AG04450 (cell line): ENCODE results near the gene CRYBB2. TPM values are rescaled to one million over a fixed set of nuclear protein-coding genes. Genes with fewer than 3 reads are reported as not detected.

Experiments
- CTCF ChIA-PET: fragments of 300-600, 350-600 bp; formaldehyde crosslinking; extraction: SDS; loops from one replicate; lab custom pipeline; 2022; ENCODE audit warnings: antibody characterized with exemption, inconsistent platforms; lab: Charles Lee
- POLR2A ChIA-PET: fragments of 350-600 bp; formaldehyde crosslinking; extraction: SDS; loops from one replicate; lab custom pipeline; 2021; ENCODE audit warnings: antibody characterized with exemption, inconsistent platforms; lab: Yijun Ruan, JAX
- DNase-seq: peaks from one replicate; pipeline ENCODE4 v3.0.0-alpha.2; 2011; ENCODE audit warnings: low read depth, low spot score
- H3K27ac ChIP-seq: one replicate; pipeline ENCODE4 v1.5.1; 2012; ENCODE audit warnings: low read depth, low read length, control low read depth
- H3K27me3 ChIP-seq: one replicate; pipeline ENCODE4 v1.6.0; 2012; ENCODE audit warnings: low read length; ENCODE audit not compliant: control insufficient read depth, insufficient read depth
- H3K4me3 ChIP-seq: 2 replicates; pipeline ENCODE4 v1.5.1; 2011; ENCODE audit warnings: mild to moderate bottlenecking, low read depth, low read length, control low read depth
- H3K9me3 ChIP-seq: 2 replicates; pipeline ENCODE4 v1.5.1; 2012; ENCODE audit warnings: low read length; ENCODE audit not compliant: control insufficient read depth, insufficient read depth
- CTCF ChIP-seq: IDR thresholded peaks from 2 replicates; pipeline ENCODE4 v1.5.1; 2011; ENCODE audit warnings: low read depth, low read length, control low read depth, inconsistent platforms
- polyA minus RNA-seq: library from RNA; depleted of rRNA, polyadenylated mRNA; stranded (reverse); fragments of >200 nt; gene quantifications from 2 replicates; pipeline ENCODE4 v1.2.3, GENCODE V29; 2011; rRNA and poly(A)+ RNA removed
- polyA plus RNA-seq: library from polyadenylated mRNA; depleted of rRNA; stranded (reverse); fragments of >200 nt; gene quantifications from 2 replicates; pipeline ENCODE4 v1.2.3, GENCODE V29; 2011; rRNA removed

The CRYBB2 gene
- polyA plus RNA-seq (1.7 and 2.7 TPM in 2 replicates), polyA minus RNA-seq (1.00 and 1.3 TPM in 2 replicates)

- TF ChIP-seq CTCF, result no peak
- H3K27me3 ChIP-seq, result no peaks in the 10 kb centered on the region
- no peaks in the 10 kb centered on the region for H3K9me3 ChIP-seq
- no peak within 1 kb of the TSS for H3K4me3 ChIP-seq
- no peak for DNase-seq
- POLR2A ChIA-PET, result no interaction called here
- CTCF ChIA-PET, result no interaction called here
- H3K27ac ChIP-seq, result no peak within 1 kb of the TSS
Measured at GRCh38 chr22:25219211-25219689, at the start of gene CRYBB2. TSS of gene CRYBB2 (plus strand) at chr22:25219639. CDS start at chr22:25221430, 1,791 bp downstream.

DNA sequence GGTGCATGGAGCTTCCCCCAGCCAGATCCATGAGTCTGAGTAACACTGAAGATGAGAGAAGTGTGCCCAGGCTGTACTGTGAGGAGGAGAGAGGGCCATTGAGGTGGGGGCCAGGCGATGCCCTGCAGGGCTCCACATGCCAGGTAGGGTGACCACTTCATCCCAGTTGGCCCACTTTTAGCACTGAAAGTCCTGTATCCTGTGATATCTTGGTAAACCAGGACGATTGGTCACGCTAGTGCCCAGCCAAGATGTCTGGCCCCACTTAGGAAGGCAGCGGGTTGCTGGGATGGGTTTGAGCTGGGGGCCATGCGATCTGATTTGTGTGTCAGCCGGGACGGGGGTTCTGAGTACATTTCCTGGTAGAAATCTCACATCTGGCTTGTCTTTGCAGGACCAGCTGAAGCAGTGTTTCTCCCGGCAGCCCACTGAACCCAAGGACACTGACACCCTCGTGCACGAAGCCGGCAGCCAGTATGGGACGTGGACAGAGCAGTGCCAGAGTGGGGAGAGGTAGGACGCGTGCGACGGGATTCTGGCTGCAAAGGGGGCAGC lies 48.9 kb upstream of the CRYBB2 start:
- no peak for DNase-seq
- CTCF ChIA-PET, result no interaction called here
- Histone ChIP-seq H3K27me3 (no peaks in the 10 kb centered on the region), H3K4me3 (no peak overlapping the region), H3K9me3 (no peaks in the 10 kb centered on the region; the same call in 1 of the 2 replicates), H3K27ac (no peak overlapping the region)
- no peak for TF ChIP-seq CTCF
- POLR2A ChIA-PET, result no interaction called here

- CTCF ChIA-PET, result no interaction called here
- no peak for DNase-seq
- H3K4me3 ChIP-seq, result no peak overlapping the region
- no peaks in the 10 kb centered on the region for H3K27me3 ChIP-seq
- POLR2A ChIA-PET, result no interaction called here
- H3K27ac ChIP-seq, result no peak overlapping the region
- TF ChIP-seq CTCF, result no peak
- H3K9me3 ChIP-seq, result no peaks in the 10 kb centered on the region; the same call in 1 of the 2 replicates
Measured at GRCh38 chr22:25172153-25172552, 47.3 kb upstream of the CRYBB2 start.

DNA sequence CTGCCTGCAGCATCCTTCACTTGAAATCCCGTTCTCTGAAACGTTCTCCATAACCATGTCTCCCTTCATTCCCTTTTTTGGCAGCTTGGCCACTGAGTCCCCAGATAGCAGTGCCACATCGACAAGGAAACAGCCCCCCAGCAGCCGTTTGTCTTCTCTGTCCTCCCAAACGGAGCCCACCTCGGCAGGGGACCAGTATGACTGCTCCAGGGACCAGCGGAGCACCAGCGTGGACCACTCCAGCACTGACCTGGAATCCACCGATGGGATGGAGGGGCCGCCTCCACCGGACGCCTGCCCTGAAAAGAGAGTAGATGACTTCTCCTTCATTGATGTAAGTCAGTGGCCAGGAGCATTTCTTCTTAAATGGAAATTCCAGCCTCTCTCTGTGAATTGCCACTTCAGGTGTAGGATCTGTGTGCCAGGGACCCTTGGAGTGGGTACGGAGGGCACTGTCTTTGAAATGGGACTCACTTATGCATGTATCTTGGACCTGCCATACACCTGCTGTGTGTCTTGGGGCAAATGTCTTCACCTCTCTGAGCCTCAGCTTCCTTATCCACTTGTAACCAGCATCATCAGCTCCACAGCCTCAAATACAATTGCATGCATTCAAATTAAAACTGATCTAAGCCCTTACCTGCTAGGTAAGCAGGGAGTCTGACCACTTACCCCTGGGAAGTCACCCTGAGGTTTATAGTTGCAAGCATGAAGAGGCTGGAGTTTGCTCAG lies 45.1 kb upstream of the CRYBB2 start:
- H3K27me3 ChIP-seq, result no peaks in the 10 kb centered on the region
- POLR2A ChIA-PET, result no interaction called here
- no peak for TF ChIP-seq CTCF
- no peak overlapping the region for H3K4me3 ChIP-seq
- DNase-seq, result no peak
- CTCF ChIA-PET, result interaction anchor here (1.0 kb wide), 1 partner anchor 28 kb away, joined by 3 read pairs; no protein-coding TSS in a partner anchor
- H3K9me3 ChIP-seq, result peaks cover 9% of the 10 kb centered on the region; the same call in 1 of the 2 replicates
- no peak overlapping the region for H3K27ac ChIP-seq
